Keratinocyte (primary cell): ENCODE results near the gene AKAP13. TPM values are rescaled to one million over a fixed set of nuclear protein-coding genes. Genes with fewer than 3 reads are reported as not detected.

Experiments used
- DNase-seq: peaks from one replicate; pipeline ENCODE4 v3.0.0-alpha.2; 2011; ENCODE audit warnings: low read depth, missing footprints, low spot score
- FAIRE-seq: peaks from 2 replicates; lab custom pipeline; 2011; peaks lifted over from hg19 to GRCh38; lab: Jason Lieb, UNC
- H2AFZ ChIP-seq: 2 replicates; pipeline ENCODE4 v1.6.0; 2012; ENCODE audit warnings: low read length, control low read depth, inconsistent platforms; ENCODE audit not compliant: control insufficient read depth
- H3K27ac ChIP-seq: 2 replicates; pipeline ENCODE4 v1.5.1; 2011; ENCODE audit warnings: low read length; ENCODE audit not compliant: control insufficient read depth, insufficient read depth
- H3K27me3 ChIP-seq: 3 replicates; pipeline ENCODE4 v1.6.0; 2011; ENCODE audit warnings: low read length; ENCODE audit not compliant: control insufficient read depth, insufficient read depth; ENCODE audit errors: extremely low read depth
- H3K36me3 ChIP-seq, 2 experiments: 2 replicates in 1 of 2; 3 replicates in 1 of 2; pipeline ENCODE4 v1.5.1; 2011; ENCODE audit warnings: low read length in 2 of 2, mild to moderate bottlenecking in 1 of 2; ENCODE audit not compliant: control insufficient read depth in 2 of 2, insufficient read depth in 2 of 2; ENCODE audit errors: extremely low read depth in 1 of 2
- H3K4me1 ChIP-seq: 3 replicates; pipeline ENCODE4 v1.5.1; 2011; ENCODE audit warnings: low read length; ENCODE audit not compliant: control insufficient read depth, insufficient read depth; ENCODE audit errors: extremely low read depth
- H3K4me2 ChIP-seq: 3 replicates; pipeline ENCODE4 v1.6.0; 2011; ENCODE audit warnings: low read depth, low read length; ENCODE audit not compliant: control insufficient read depth, insufficient read depth; ENCODE audit errors: extremely low read depth
- H3K4me3 ChIP-seq, 3 experiments: fragments of 200-600 bp in 1 of 3; sonication (generic) in 1 of 3; 2 replicates in 2 of 3; 3 replicates in 1 of 3; pipeline ENCODE4 v1.5.1; 2011 to 2016; ENCODE audit warnings: low read length in 3 of 3, mild to moderate bottlenecking in 3 of 3, control low read depth in 2 of 3, inconsistent platforms in 1 of 3, low read depth in 1 of 3, mixed read lengths in 1 of 3, mixed run types in 1 of 3, moderate library complexity in 1 of 3; ENCODE audit not compliant: control insufficient read depth in 2 of 3, insufficient read depth in 2 of 3; ENCODE audit errors: extremely low read depth in 1 of 3
- H3K79me2 ChIP-seq: 2 replicates; pipeline ENCODE4 v1.6.0; 2012; ENCODE audit warnings: low read length; ENCODE audit not compliant: control insufficient read depth, insufficient read depth
- H3K9ac ChIP-seq: 3 replicates; pipeline ENCODE4 v1.6.0; 2011; ENCODE audit warnings: low read length; ENCODE audit not compliant: control insufficient read depth, insufficient read depth; ENCODE audit errors: extremely low read depth
- H3K9me1 ChIP-seq: 3 replicates; pipeline ENCODE4 v1.6.0; 2011; ENCODE audit warnings: low read length; ENCODE audit not compliant: control insufficient read depth, insufficient read depth; ENCODE audit errors: extremely low read depth
- H3K9me3 ChIP-seq: 2 replicates; pipeline ENCODE4 v1.5.1; 2012; ENCODE audit warnings: low read depth, low read length; ENCODE audit not compliant: control insufficient read depth
- H4K20me1 ChIP-seq: 3 replicates; pipeline ENCODE4 v1.6.0; 2011; ENCODE audit warnings: low read length; ENCODE audit not compliant: control insufficient read depth, insufficient read depth; ENCODE audit errors: extremely low read depth
- CTCF ChIP-seq, 3 experiments: IDR thresholded peaks in 1 of 3; conservative IDR thresholded peaks in 1 of 3; optimal IDR thresholded peaks in 1 of 3; 2 replicates in 2 of 3; 3 replicates in 1 of 3; pipeline versions ENCODE3 to v1.5.1; 2011; ENCODE audit warnings: low read length in 3 of 3, mild to moderate bottlenecking in 3 of 3, moderate library complexity in 2 of 3, control low read depth in 1 of 3, inconsistent platforms in 1 of 3; ENCODE audit not compliant: insufficient read depth in 2 of 3; ENCODE audit errors: extremely low read depth in 1 of 3
- EZH2 ChIP-seq: IDR thresholded peaks from one replicate; pipeline ENCODE4 v1.6.1; 2012; ENCODE audit warnings: inconsistent platforms, mild to moderate bottlenecking, low read length, moderate library complexity
- dilution Hi-C: fragments of 300-500 bp; cut with MboI; formaldehyde crosslinking; loops from one replicate; pipeline ENCODE4 v1.7.0; 2020; ENCODE audit warnings: low sequenced_read_pairs; ENCODE audit not compliant: extremely low pct_ligation_motif_present
- polyA plus RNA-seq, 5 experiments: library from polyadenylated mRNA; depleted of rRNA in 3 of 5; stranded (reverse) in 3 of 5; stranded (forward) in 1 of 5; unstranded in 1 of 5; fragments of >200 nt; gene quantifications; 1 replicate in 1 of 5; 2 replicates in 3 of 5; 3 replicates in 1 of 5; pipeline versions ENCODE4 v1.2.1 to v1.2.3, GENCODE V29; 2011 to 2012; ENCODE audit warnings: missing spikeins in 2 of 5, low read depth in 1 of 5, low replicate concordance in 1 of 5

Gene AKAP13
- polyA plus RNA-seq, 1 donor (not counting 4 experiments of a cell fraction or from before 2014, with no cell fraction given) = 16.7 TPM

- Histone ChIP-seq H3K4me1 (no peaks in the 10 kb centered on the region), H4K20me1 (no peaks in the 10 kb centered on the region), H3K27me3 (no peaks in the 10 kb centered on the region), H3K4me2 (no peak overlapping the region), H3K27ac (no peak overlapping the region), H3K9me1 (no peaks in the 10 kb centered on the region), H3K79me2 (peaks cover 53% of the 10 kb centered on the region), H3K9me3 (no peaks in the 10 kb centered on the region), H2AFZ (no peak overlapping the region), H3K4me3 (no peak overlapping the region), H3K36me3 (no peaks in the 10 kb centered on the region), H3K9ac (no peak overlapping the region)
- FAIRE-seq (peak; percentile 67), DNase-seq (peak; percentile 17)
- TF ChIP-seq EZH2 = no peak
- peak in 2 of 3 experiments; percentile 33 to 58 for TF ChIP-seq CTCF (optimal IDR thresholded peaks at IDR 0.05 in 1 of 3, IDR thresholded peaks at IDR 0.05 in 1 of 3, conservative IDR thresholded peaks at IDR 0.05 in 1 of 3; ENCODE audit: extremely low read depth in 1 of 3, insufficient read depth in 2 of 3, low read length in 3 of 3)
- dilution Hi-C loops = no loop called here
These were observed 124.6 kb downstream of the AKAP13 start for GRCh38 chr15:85504749-85505676.

GRCh38 chr15:85507114-85507513 lies 126.7 kb downstream of the AKAP13 start:
- Histone ChIP-seq H3K79me2 (peaks cover 48% of the 10 kb centered on the region), H3K4me3 (no peak overlapping the region), H4K20me1 (peaks cover under 1% of the 10 kb centered on the region), H3K27ac (no peak overlapping the region), H3K4me1 (peaks cover under 1% of the 10 kb centered on the region), H3K27me3 (no peaks in the 10 kb centered on the region), H2AFZ (no peak overlapping the region), H3K36me3 (no peaks in the 10 kb centered on the region), H3K9me3 (no peaks in the 10 kb centered on the region), H3K4me2 (no peak overlapping the region), H3K9me1 (no peaks in the 10 kb centered on the region), H3K9ac (no peak overlapping the region)
- dilution Hi-C loops = no loop called here
- FAIRE-seq (no peak), DNase-seq (no peak)
- TF ChIP-seq CTCF (optimal IDR thresholded peaks at IDR 0.05 in 1 of 3, IDR thresholded peaks at IDR 0.05 in 1 of 3, conservative IDR thresholded peaks at IDR 0.05 in 1 of 3; ENCODE audit: extremely low read depth in 1 of 3, insufficient read depth in 2 of 3, low read length in 3 of 3) (no peak), EZH2 (no peak)
